Right atrium auricular region (tissue), 2 donors: Measurements from ENCODE around the gene PARD3B. TPM values are rescaled to one million over a fixed set of nuclear protein-coding genes. Genes with fewer than 3 reads are reported as not detected.

Source experiments
- DNase-seq: peaks from one replicate; pipeline ENCODE4 v3.0.0-alpha.2; 2019; ENCODE audit warnings: low spot score
- H3K27ac ChIP-seq, 2 donors: fragments of 200-600 bp; sonication (generic); 1 replicate in 1 of 2; 2 replicates in 1 of 2; pipeline ENCODE4 v1.5.1; 2016 to 2019
- H3K27me3 ChIP-seq, 2 donors: fragments of 200-600 bp; sonication (generic); one replicate each; pipeline versions ENCODE4 v1.5.1 to v1.6.0; 2017 to 2019
- H3K36me3 ChIP-seq: fragments of 200-600 bp; sonication (generic); one replicate; pipeline ENCODE4 v1.5.1; 2016
- H3K4me1 ChIP-seq, 2 donors: fragments of 200-600 bp; sonication (generic); one replicate each; pipeline versions ENCODE4 v1.5.1 to v1.6.0; 2017 to 2019
- H3K4me3 ChIP-seq, 2 donors: fragments of 200-600 bp; sonication (generic); 1 replicate in 1 of 2; 2 replicates in 1 of 2; pipeline ENCODE4 v1.5.1; 2017 to 2019; ENCODE audit warnings: mild to moderate bottlenecking in 1 of 2, moderate library complexity in 1 of 2
- H3K9me3 ChIP-seq, 2 donors: fragments of 200-600 bp; sonication (generic); one replicate each; pipeline ENCODE4 v1.5.1; 2019
- CTCF ChIP-seq, 2 donors: fragments of 200-600 bp; sonication (generic); IDR thresholded peaks; one replicate each; pipeline ENCODE4 v1.5.1; 2019; ENCODE audit warnings: antibody characterized with exemption in 2 of 2
- total RNA-seq, 2 donors: library from RNA; depleted of rRNA; stranded (reverse); fragments of >200 nt; gene quantifications; one replicate each; pipeline ENCODE4 v1.1.0, GENCODE V29; 2016

Gene PARD3B
- total RNA-seq, 2 donors from 2014 or later, result 7.4 to 12.2 TPM

GRCh38 chr2:205078762-205079161 lies 533.5 kb downstream of the PARD3B start:
- no peaks in the 10 kb centered on the region for H3K36me3 ChIP-seq
- H3K4me3 ChIP-seq, result no peak overlapping the region
- no peak for TF ChIP-seq CTCF (IDR thresholded peaks at IDR 0.05)
- no peak for DNase-seq
- H3K9me3 ChIP-seq, result no peaks in the 10 kb centered on the region
- H3K27me3 ChIP-seq, result no peaks in the 10 kb centered on the region
- H3K27ac ChIP-seq, result no peak overlapping the region
- H3K4me1 ChIP-seq, result no peaks in the 10 kb centered on the region

- no peaks in the 10 kb centered on the region for H3K36me3 ChIP-seq
- no peak overlapping the region for H3K4me3 ChIP-seq
- H3K9me3 ChIP-seq, result no peaks in the 10 kb centered on the region
- no peak for DNase-seq
- no peaks in the 10 kb centered on the region for H3K27me3 ChIP-seq
- no peak overlapping the region for H3K27ac ChIP-seq
- H3K4me1 ChIP-seq, result no peaks in the 10 kb centered on the region
- no peak for TF ChIP-seq CTCF (IDR thresholded peaks at IDR 0.05)
Observed at GRCh38 chr2:205079173-205079572, 533.9 kb downstream of the PARD3B start.

- no peak for TF ChIP-seq CTCF (IDR thresholded peaks at IDR 0.05)
- Histone ChIP-seq H3K4me1 (peaks cover 0 to 5% of the 10 kb centered on the region in 2 donors), H3K4me3 (no peak overlapping the region), H3K27me3 (no peaks in the 10 kb centered on the region), H3K36me3 (no peaks in the 10 kb centered on the region), H3K27ac (no peak overlapping the region), H3K9me3 (no peaks in the 10 kb centered on the region)
- DNase-seq, result no peak
Observed at GRCh38 chr2:205086662-205087061, 541.4 kb downstream of the PARD3B start.

- Histone ChIP-seq H3K36me3 (no peaks in the 10 kb centered on the region), H3K4me1 (peaks cover 0 to 5% of the 10 kb centered on the region in 2 donors), H3K9me3 (no peaks in the 10 kb centered on the region), H3K27ac (no peak overlapping the region), H3K27me3 (no peaks in the 10 kb centered on the region), H3K4me3 (no peak overlapping the region)
- DNase-seq, result no peak
- TF ChIP-seq CTCF (IDR thresholded peaks at IDR 0.05), result no peak
Observed at GRCh38 chr2:205087862-205088261, 542.6 kb downstream of the PARD3B start.

GRCh38 chr2:205089958-205090357 lies 544.7 kb downstream of the PARD3B start:
- Histone ChIP-seq H3K9me3 (no peaks in the 10 kb centered on the region), H3K27me3 (no peaks in the 10 kb centered on the region), H3K4me1 (peaks cover 0 to 5% of the 10 kb centered on the region in 2 donors), H3K27ac (no peak overlapping the region), H3K4me3 (no peak overlapping the region), H3K36me3 (no peaks in the 10 kb centered on the region)
- TF ChIP-seq CTCF (IDR thresholded peaks at IDR 0.05), result no peak
- no peak for DNase-seq

GRCh38 chr2:205091411-205091810 lies 546.1 kb downstream of the PARD3B start:
- peaks cover 0 to 5% of the 10 kb centered on the region in 2 donors for H3K4me1 ChIP-seq
- no peak for TF ChIP-seq CTCF (IDR thresholded peaks at IDR 0.05)
- H3K4me3 ChIP-seq, result no peak overlapping the region
- H3K27ac ChIP-seq, result no peak overlapping the region
- H3K36me3 ChIP-seq, result no peaks in the 10 kb centered on the region
- DNase-seq, result no peak
- H3K9me3 ChIP-seq, result no peaks in the 10 kb centered on the region
- H3K27me3 ChIP-seq, result no peaks in the 10 kb centered on the region
